GM12892 (cell line): ENCODE data around the gene TXNDC15.

Experiments used
- POLR2A ChIP-seq: IDR thresholded peaks from 2 replicates; pipeline ENCODE4 v1.6.1; 2011; ENCODE audit warnings: low read depth, low read length, control low read depth
- POLR2AphosphoS5 ChIP-seq: IDR thresholded peaks from 2 replicates; pipeline ENCODE4 v1.6.1; 2011; ENCODE audit warnings: low read depth, low read length, control low read depth

DNA sequence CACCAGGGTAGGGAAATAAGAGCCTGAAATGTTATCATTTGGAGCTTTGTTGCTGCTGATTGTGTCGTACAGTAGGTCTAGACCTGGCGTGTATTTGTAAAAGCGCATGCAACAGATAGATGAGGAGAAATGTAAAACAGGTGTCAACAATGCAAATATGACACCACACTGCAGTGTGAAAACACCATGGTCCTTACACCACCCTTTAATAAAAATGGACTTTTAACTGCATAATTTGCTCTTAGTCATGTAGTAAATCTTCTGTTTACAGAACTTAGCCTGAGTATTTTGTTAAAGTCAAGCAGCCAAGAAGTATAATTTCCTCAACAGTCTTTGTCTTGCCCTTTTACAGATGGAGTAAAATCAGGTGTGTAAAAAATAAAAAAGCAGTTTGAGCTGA, 44.7 kb downstream of the TXNDC15 start:
- TF ChIP-seq POLR2A (no peak), POLR2AphosphoS5 (no peak)
